PC-9 (cell line): Measurements from ENCODE around the gene LRRC46. TPM values are rescaled to one million over a fixed set of nuclear protein-coding genes. Genes with fewer than 3 reads are reported as not detected.

Source experiments
- BruUV-seq: library from RNA; stranded (reverse); fragments of 400-500 nt; replicated peaks from 2 replicates; lab custom pipeline; 2021; lab: Mats Ljungman, UMichigan
- CTCF ChIA-PET: fragments of 300-600 bp; sonication (Branson Sonifier 250); formaldehyde crosslinking; loops from one replicate; lab custom pipeline; 2022; ENCODE audit warnings: antibody characterized with exemption; lab: Charles Lee
- POLR2A ChIA-PET: fragments of 300-600 bp; sonication (Branson Sonifier 250); formaldehyde crosslinking; loops from one replicate; lab custom pipeline; 2022; ENCODE audit warnings: antibody characterized with exemption; ENCODE audit not compliant: unreplicated experiment; lab: Charles Lee
- DNase-seq, 2 experiments: peaks; one replicate each; pipeline versions ENCODE4 v3.0.0 to v3.0.0-alpha.2; 2015 to 2022; ENCODE audit warnings: mixed read lengths in 1 of 2
- H2AFZ ChIP-seq: fragments of 200-600 bp; sonication (generic); 2 replicates; pipeline ENCODE4 v1.8.1; 2017; ENCODE audit warnings: antibody characterized with exemption
- H3F3A ChIP-seq: fragments of 200-600 bp; sonication (generic); 2 replicates; pipeline ENCODE4 v1.8.1; 2017; ENCODE audit warnings: antibody characterized with exemption, mild to moderate bottlenecking, low read depth; ENCODE audit not compliant: insufficient read depth
- H3K27ac ChIP-seq: fragments of 200-600 bp; sonication (generic); 2 replicates; pipeline ENCODE4 v1.6.1; 2016; ENCODE audit warnings: mixed run types
- H3K27me3 ChIP-seq: fragments of 200-600 bp; sonication (generic); 2 replicates; pipeline ENCODE4 v1.6.1; 2016; ENCODE audit warnings: low read depth, mixed run types; ENCODE audit not compliant: insufficient read depth
- H3K36me3 ChIP-seq: fragments of 200-600 bp; sonication (generic); 2 replicates; pipeline ENCODE4 v1.6.1; 2016; ENCODE audit warnings: low read depth, mixed run types
- H3K4me1 ChIP-seq: fragments of 200-600 bp; sonication (generic); replicated peaks from 2 replicates; pipeline ENCODE4 v1.6.1; 2016; ENCODE audit warnings: mixed run types; ENCODE audit not compliant: insufficient read depth
- H3K4me2 ChIP-seq: fragments of 200-600 bp; sonication (generic); 2 replicates; pipeline ENCODE4 v1.6.1; 2017; ENCODE audit warnings: mixed run types
- H3K4me3 ChIP-seq: fragments of 200-600 bp; sonication (generic); 2 replicates; pipeline ENCODE4 v1.6.1; 2016; ENCODE audit warnings: mixed run types
- H3K79me2 ChIP-seq: fragments of 200-600 bp; sonication (generic); 2 replicates; pipeline ENCODE4 v1.6.1; 2017; ENCODE audit warnings: low read depth, mixed run types
- H3K9me2 ChIP-seq: fragments of 200-600 bp; sonication (generic); 2 replicates; pipeline ENCODE4 v1.8.1; 2017; ENCODE audit warnings: mild to moderate bottlenecking; ENCODE audit not compliant: insufficient read depth
- H3K9me3 ChIP-seq: fragments of 200-600 bp; sonication (generic); 2 replicates; pipeline ENCODE4 v1.8.1; 2016; ENCODE audit warnings: low read depth; ENCODE audit not compliant: insufficient read depth
- H4K20me1 ChIP-seq: fragments of 200-600 bp; sonication (generic); 2 replicates; pipeline ENCODE4 v1.8.1; 2017; ENCODE audit not compliant: insufficient read depth
- CTCF ChIP-seq: fragments of 200-600 bp; sonication (generic); conservative IDR thresholded peaks from 2 replicates; pipeline ENCODE4 v1.6.1; 2017; ENCODE audit warnings: mixed run types, antibody characterized with exemption, mild to moderate bottlenecking, moderate library complexity
- EZH2 ChIP-seq: fragments of 200-600 bp; sonication (generic); IDR thresholded peaks from 2 replicates; pipeline ENCODE4 v1.8.0; 2017; ENCODE audit warnings: antibody characterized with exemption, low read depth
- intact Hi-C: fragments of 100-400 bp; cut with micrococcal nuclease; formaldehyde crosslinking; loops from one replicate; pipeline ENCODE4 v1.10.0; 2022; ENCODE audit not compliant: unreplicated experiment
- total RNA-seq: library from RNA; stranded (reverse); gene quantifications from 2 replicates; pipeline ENCODE4 v1.2.3, GENCODE V29; 2021

The LRRC46 gene
- total RNA-seq, 1 experiment from 2014 or later, result 1.9 TPM

- no TSS peak for BruUV-seq
- H3K4me3 ChIP-seq, result no peak overlapping the region
These were observed 15.4 kb downstream of the LRRC46 start for GRCh38 chr17:47846716-47847340.

GRCh38 chr17:47847341-47848197, 16.1 kb downstream of the LRRC46 start:
- H3K27me3 ChIP-seq, result no peaks in the 10 kb centered on the region
- ChIA-PET POLR2A (no interaction called here), CTCF (interaction anchor here (0.5 to 0.6 kb wide), 2 partner anchors 44 to 79 kb away, joined by 4 to 10 read pairs; no protein-coding TSS in a partner anchor)
- no peaks in the 10 kb centered on the region for H3K9me3 ChIP-seq
- H3K9me2 ChIP-seq, result no peaks in the 10 kb centered on the region
- BruUV-seq, result no TSS peak
- H3K36me3 ChIP-seq, result peaks cover 10% of the 10 kb centered on the region; the same call in 1 of the 2 replicates
- DNase-seq, result no peak
- H3K4me1 ChIP-seq, result peaks cover 67% of the 10 kb centered on the region
- H3K4me3 ChIP-seq, result no peak overlapping the region
- no peak overlapping the region for H3K27ac ChIP-seq
- TF ChIP-seq CTCF (peak; percentile 78), EZH2 (no peak)
- peaks cover 60% of the 10 kb centered on the region for H3K79me2 ChIP-seq
- intact Hi-C loops, result no loop called here
- H2AFZ ChIP-seq, result no peak overlapping the region
- H3F3A ChIP-seq, result peaks cover 41% of the 10 kb centered on the region
- peak overlapping the region; percentile 88 for H3K4me2 ChIP-seq
- peaks cover 8% of the 10 kb centered on the region; the same call in 1 of the 2 replicates for H4K20me1 ChIP-seq

More at GRCh38 chr17:47846716-47847340, 15.4 kb downstream of the LRRC46 start:
- peaks cover 74% of the 10 kb centered on the region for H3K4me1 ChIP-seq
- no peaks in the 10 kb centered on the region for H3K9me2 ChIP-seq
- H3K9me3 ChIP-seq, result no peaks in the 10 kb centered on the region
- peaks cover 8% of the 10 kb centered on the region; the same call in 1 of the 2 replicates for H4K20me1 ChIP-seq
- POLR2A ChIA-PET, result no interaction called here
- H3K27me3 ChIP-seq, result no peaks in the 10 kb centered on the region
- TF ChIP-seq CTCF (no peak), EZH2 (no peak)
- no peak for DNase-seq
- H3K27ac ChIP-seq, result no peak overlapping the region
- H3F3A ChIP-seq, result peaks cover 49% of the 10 kb centered on the region
- H3K79me2 ChIP-seq, result peaks cover 60% of the 10 kb centered on the region
- no peak overlapping the region for H2AFZ ChIP-seq
- H3K4me2 ChIP-seq, result peak overlapping the region; percentile 30; the same call in 1 of the 2 replicates
- intact Hi-C loops, result no loop called here
- H3K36me3 ChIP-seq, result peaks cover 10% of the 10 kb centered on the region; the same call in 1 of the 2 replicates
- CTCF ChIA-PET, result interaction anchor here (0.5 to 0.6 kb wide), 2 partner anchors 45 to 79 kb away, joined by 4 to 10 read pairs; no protein-coding TSS in a partner anchor

GRCh38 chr17:47848198-47848513, 16.7 kb downstream of the LRRC46 start:
- ChIA-PET POLR2A (no interaction called here), CTCF (no interaction called here)
- Histone ChIP-seq H2AFZ (no peak overlapping the region), H3K27me3 (no peaks in the 10 kb centered on the region), H3K4me3 (peak overlapping the region; percentile 72; the same call in 1 of the 2 replicates), H3K9me2 (no peaks in the 10 kb centered on the region), H3K4me2 (peak overlapping the region; percentile 88), H3K27ac (no peak overlapping the region), H3K9me3 (no peaks in the 10 kb centered on the region), H3K79me2 (peaks cover 60% of the 10 kb centered on the region), H3K4me1 (peaks cover 61% of the 10 kb centered on the region), H4K20me1 (peaks cover 8% of the 10 kb centered on the region; the same call in 1 of the 2 replicates), H3F3A (peaks cover 36% of the 10 kb centered on the region), H3K36me3 (peaks cover 10% of the 10 kb centered on the region; the same call in 1 of the 2 replicates)
- DNase-seq, result no peak
- BruUV-seq, result no TSS peak
- intact Hi-C loops, result no loop called here
- TF ChIP-seq EZH2 (no peak), CTCF (no peak)
